ENCODE data around the gene HSD17B14. TPM values are rescaled to one million over a fixed set of nuclear protein-coding genes. Genes with fewer than 3 reads are reported as not detected.
A peak's percentile ranks its signal among the peaks of the same experiment; 100 is the strongest.

The HSD17B14 gene
- total and polyA plus RNA-seq, 9 of the 15 experiments (the other 6 are each of a cell fraction or from before 2014, with no cell fraction given), result 0.16 TPM; not detected in 8

GRCh38 chr19:48795055-48795684 lies 41.1 kb downstream of the HSD17B14 start (continued):
- TF ChIP-seq FOXP4 (CRISPR knock-in tag; IDR thresholded peaks at IDR 0.05; ENCODE audit: borderline replicate concordance), result no peak
- no peak for TF ChIP-seq ZNF124 (CRISPR knock-in tag; IDR thresholded peaks at IDR 0.05)
- TF ChIP-seq PRPF4 (IDR thresholded peaks at IDR 0.05; ENCODE audit: insufficient read depth, low read depth, low read length, poor library complexity, severe bottlenecking), result no peak
- peak; percentile 63 for TF ChIP-seq KLF13 (tag; IDR thresholded peaks at IDR 0.05; ENCODE audit: borderline replicate concordance, low read depth)
- TF ChIP-seq ILK (tag; IDR thresholded peaks at IDR 0.05; ENCODE audit: borderline replicate concordance, low read depth), result no peak
- peak; percentile 94 for TF ChIP-seq SMC3 (conservative IDR thresholded peaks at IDR 0.05; ENCODE audit: insufficient read depth, low read depth, low read length)
- no peak for TF ChIP-seq ARHGAP35 (IDR thresholded peaks at IDR 0.05; ENCODE audit: partially characterized antibody)
- TF ChIP-seq TAF15 (IDR thresholded peaks at IDR 0.05; ENCODE audit: low read depth, low read length), result no peak
- TF ChIP-seq PHF20 (IDR thresholded peaks at IDR 0.05; ENCODE audit: partially characterized antibody), result no peak
- no peak; the same call in 1 of the 2 replicates for TF ChIP-seq ESRRB (CRISPR knock-in tag; IDR thresholded peaks at IDR 0.05; ENCODE audit: borderline replicate concordance)
- peak; percentile 90; the same call in 1 of the 2 replicates for TF ChIP-seq ELF4 (CRISPR knock-in tag; IDR thresholded peaks at IDR 0.05)
- TF ChIP-seq TCF7 (IDR thresholded peaks at IDR 0.05; ENCODE audit: borderline replicate concordance), result no peak
- no peak for TF ChIP-seq CEBPZ (IDR thresholded peaks at IDR 0.05; ENCODE audit: borderline replicate concordance, low read depth, low read length)
- no peak for TF ChIP-seq ZNF785 (CRISPR knock-in tag; IDR thresholded peaks at IDR 0.05)
- peak; percentile 91 for TF ChIP-seq FOSL1 (tag; conservative IDR thresholded peaks at IDR 0.05)
- TF ChIP-seq ZNF707 (CRISPR knock-in tag; conservative IDR thresholded peaks at IDR 0.05), result no peak
- TF ChIP-seq ZNF584 (CRISPR knock-in tag; IDR thresholded peaks at IDR 0.05; ENCODE audit: low read depth), result peak; percentile 97
- no peak for TF ChIP-seq ZNF282 (CRISPR knock-in tag; IDR thresholded peaks at IDR 0.05)
- no peak for TF ChIP-seq RBM17 (IDR thresholded peaks at IDR 0.05; ENCODE audit: borderline replicate concordance, low read depth, low read length)
- TF ChIP-seq COPS2 (conservative IDR thresholded peaks at IDR 0.05), result no peak
- no peak for TF ChIP-seq NFYB (IDR thresholded peaks at IDR 0.05; ENCODE audit: extremely low read depth, insufficient read length)
- TF ChIP-seq TGIF2 (CRISPR knock-in tag; IDR thresholded peaks at IDR 0.05), result no peak

All from K562 (cell line).